A204.1 (cell line): Measurements from ENCODE around the gene HELB.

ENCODE experiments used
- FAIRE-seq: peaks from 2 replicates; lab custom pipeline; 2012; peaks lifted over from hg19 to GRCh38; lab: Jason Lieb, UNC

Gene HELB

DNA sequence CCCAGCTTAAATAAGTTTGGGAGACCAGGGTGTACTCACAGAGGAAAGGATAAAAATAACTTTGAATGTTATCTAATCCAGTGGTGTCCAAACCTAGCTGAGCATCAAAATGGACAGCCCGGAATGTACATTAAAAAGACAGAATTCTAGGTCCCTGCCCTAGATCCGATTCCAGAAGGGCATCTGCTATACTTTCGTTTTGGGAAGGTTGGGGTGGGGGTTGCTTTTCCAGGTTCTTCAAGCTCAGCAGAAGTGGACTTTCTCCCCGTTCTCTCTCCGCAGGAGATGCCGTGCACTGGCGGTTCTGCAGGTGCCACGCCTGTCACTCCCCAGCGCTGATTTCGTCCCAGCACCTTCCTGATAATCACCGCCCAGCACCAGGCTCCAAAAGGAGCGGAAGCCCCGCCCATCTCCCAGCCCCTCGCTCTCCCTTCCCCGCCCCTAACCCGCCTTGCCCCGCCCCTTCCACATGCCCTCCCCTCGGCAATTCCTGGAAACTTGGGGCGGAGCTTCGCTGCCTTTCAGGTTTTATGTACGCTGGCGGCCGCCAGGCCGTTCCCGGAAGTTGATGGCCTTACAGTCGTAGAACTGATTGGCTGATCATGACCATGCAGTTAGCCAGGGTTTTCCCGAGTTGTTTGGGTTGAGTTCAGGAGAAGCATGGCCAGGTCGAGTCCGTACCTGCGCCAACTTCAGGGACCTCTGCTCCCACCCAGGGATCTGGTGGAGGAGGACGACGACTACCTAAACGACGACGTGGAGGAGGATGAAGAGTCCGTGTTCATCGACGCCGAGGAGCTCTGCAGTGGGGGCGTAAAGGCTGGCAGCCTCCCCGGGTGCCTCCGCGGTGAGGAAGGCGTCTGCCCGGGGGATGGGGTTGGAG is at the start of gene HELB:
Gene HELB (plus strand): TSS at position 550 of the 883 bp plus-strand sequence. CDS start 111 bp downstream, at position 661.
- peak; percentile 98 for FAIRE-seq

DNA sequence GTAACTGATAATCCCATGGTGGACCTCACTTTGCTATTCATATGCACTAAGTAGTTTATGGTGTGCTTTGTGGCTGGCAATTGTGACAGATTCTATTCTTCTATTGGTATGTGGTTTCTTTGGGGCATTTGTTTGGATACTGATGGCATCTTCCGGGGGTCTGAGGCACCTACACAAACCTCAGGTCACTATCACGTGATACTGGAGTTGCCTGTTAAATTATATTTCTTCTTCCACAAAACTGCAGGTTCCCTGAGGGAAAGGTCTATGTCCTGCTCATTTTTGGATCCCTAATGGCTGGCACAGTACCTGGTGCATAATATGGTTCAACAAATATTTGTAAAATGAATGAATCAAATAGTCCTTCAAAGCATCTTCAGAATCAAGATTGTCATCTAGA is 49.5 kb upstream of the HELB start:
- no peak for FAIRE-seq

DNA sequence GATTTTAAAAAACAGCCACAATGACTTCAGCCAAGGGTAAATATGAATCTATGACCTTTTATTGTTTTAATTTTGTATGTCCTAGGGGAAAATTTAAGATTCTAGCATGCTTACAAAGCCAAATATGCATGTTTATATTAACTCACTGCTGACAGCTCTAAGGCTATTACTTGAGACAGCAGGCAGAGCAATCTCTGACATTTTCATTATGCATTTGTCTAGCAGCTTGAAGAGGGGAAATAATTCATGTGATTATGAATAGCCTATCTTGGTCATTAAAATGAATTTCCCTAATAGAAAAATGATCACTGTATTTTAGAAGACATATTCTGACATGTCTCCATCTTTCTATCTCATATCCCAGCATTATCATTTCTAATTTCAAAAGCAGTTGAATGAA is 46.6 kb upstream of the HELB start:
- FAIRE-seq: no peak

DNA sequence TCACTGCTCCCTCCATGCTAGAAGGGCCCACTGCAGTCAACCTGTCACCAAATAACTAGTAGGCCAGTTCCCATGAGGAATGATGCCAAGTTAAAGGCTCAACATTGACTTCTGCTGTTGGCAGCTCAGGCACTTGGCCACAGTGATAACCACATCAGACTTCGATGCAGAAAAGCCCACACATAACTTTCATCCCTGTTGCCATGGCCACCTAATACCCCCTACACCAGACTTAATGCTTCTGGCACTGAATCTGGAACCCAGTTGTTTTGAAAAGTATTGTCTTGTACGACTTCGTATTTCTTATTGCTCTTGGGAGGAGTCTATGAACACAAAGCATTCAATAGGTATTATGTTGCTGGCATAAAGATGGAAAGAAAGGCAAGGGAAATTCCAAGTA is 44.3 kb upstream of the HELB start:
- FAIRE-seq: no peak

DNA sequence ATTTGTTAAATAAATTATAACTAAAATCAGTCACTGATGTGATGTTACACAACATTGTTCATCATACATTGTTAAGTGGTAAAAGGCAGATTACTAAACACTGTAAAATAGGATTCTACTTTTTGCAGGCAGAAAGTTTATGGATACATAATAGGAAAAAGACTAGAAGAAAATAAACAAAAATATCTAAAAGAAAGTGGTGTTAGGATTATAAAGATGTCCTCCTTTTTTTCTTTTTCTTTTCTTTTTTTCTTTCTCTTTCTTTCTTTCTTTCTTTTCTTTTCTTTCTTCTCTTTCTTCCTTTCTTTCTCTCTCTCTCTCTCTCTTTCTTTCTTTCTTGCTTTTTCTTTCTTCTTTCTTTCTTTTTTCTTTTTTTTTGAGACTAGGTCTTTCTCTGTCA is 39.6 kb upstream of the HELB start:
- no peak for FAIRE-seq

DNA sequence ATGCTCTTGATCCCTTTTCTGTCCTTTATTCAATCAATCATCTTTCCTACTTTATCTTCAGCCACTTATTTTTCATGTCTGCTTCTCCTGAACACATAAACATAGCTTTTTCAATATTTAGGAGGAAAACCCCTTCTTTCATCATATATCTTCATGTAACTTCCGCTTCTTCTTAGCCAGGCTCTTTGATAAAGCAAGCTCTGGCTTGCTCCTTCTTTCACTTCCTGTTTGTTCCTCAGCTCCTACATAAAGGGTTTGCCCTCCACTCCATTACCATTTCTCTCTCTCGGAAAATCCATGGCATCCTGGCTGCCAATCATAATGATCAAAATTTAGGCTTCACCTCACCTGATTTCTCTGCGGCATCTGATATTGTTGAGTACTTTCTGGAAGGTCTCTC is 33.7 kb upstream of the HELB start:
- no peak for FAIRE-seq

DNA sequence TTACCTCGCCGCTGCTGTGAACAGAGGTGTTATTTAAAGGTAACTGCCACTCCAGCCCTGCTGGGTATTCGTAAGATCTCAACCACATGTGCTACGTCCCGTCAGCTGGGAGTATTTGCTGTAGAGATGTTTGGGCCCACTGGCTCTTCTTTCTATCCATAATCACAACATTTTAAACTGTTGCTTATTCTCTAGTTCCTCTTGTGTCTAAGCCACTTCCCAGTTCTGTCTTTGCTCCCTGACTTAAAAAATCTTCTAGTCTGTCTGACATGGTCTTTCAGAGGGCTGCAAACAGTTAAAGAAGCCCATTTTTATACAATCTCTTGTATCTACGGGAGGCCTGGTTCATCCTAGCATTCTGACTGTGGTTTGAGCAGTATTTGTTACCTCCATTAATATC is 33.2 kb upstream of the HELB start:
- FAIRE-seq: no peak

DNA sequence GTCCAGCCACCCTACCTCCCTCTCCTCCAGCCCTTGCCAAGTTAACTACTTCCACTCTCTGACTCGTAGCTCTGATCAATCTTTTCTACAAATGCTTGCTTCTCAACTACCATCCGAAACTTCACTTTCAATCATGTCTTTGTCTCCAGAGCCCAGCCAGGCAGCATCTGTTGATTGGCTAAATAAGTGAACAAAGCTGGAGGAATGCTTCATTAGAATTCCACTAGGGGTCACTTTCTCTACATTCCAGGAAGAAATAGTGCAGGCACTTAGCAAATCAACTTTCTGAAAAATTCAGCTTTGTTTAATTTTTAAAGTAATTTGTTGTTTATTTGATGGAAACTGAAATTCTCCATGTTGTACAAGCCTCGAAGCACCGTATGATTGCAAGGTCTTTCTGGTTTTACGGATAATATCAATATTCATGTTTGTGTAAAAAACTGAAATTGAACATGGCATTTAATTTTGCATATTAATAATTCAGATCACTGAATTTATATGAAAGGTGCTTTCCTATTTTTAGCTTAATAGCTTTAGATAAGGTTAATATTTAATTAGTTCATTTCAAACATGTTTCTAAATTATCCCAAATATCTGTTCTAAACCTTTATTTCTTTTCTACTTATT is 32.4 kb upstream of the HELB start:
- peak; percentile 78 for FAIRE-seq

DNA sequence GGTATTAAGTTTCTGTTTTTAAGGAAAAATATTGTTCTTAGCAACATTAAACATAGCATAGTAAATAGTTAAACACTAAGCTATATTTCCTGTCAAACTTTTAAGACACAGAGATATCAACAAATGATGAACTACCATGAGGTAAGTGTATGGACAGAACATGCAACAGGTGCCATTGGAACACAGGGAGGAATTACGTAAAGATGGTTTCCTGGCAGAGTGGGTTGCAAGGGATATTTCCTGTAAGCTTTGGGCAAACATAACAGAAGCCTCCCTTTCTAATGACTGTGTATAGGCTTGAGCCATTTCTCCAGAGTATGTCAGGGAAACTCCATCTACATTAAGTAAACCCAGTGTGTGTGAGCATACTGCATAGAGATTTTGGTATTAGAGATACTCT is 31.7 kb upstream of the HELB start:
- FAIRE-seq: no peak

DNA sequence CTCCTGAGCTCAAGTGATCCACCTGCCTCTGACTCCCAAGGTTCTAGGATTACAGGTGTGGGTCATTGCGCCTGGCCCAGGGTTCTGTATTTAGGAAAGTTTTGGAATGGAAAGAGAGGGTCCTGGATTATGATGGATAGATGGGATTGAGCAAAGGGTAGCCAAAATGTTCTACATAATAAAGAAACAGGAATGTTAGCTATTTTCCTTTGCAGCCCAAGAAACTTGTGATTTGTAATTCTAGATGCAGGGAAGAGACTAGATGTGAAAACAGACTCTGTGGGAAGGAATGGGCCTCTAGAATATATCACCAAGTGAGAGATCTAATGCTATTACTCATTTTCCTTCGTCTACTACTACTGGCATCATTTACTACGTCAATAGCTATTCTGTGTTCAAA is 29.6 kb upstream of the HELB start:
- FAIRE-seq: no peak

DNA sequence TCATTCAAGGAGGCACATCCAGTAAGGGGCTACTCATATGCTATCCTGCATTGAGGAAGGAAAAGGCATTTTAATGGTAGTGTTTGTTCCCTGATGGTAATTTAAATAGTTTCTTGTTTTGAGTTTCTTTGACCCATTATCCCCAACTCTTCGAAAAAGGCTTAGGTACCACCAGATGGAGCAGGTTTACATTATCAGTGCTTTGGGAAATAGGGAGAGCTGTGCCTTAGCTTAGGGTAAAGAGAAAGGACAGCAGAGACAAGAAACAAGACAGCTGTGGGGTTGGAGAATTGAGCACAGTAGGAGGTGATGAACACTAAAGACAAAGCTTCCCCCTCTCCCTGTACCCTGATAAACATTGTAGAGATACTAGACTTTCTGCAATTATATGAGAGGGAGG is 29.1 kb upstream of the HELB start:
- FAIRE-seq: no peak

DNA sequence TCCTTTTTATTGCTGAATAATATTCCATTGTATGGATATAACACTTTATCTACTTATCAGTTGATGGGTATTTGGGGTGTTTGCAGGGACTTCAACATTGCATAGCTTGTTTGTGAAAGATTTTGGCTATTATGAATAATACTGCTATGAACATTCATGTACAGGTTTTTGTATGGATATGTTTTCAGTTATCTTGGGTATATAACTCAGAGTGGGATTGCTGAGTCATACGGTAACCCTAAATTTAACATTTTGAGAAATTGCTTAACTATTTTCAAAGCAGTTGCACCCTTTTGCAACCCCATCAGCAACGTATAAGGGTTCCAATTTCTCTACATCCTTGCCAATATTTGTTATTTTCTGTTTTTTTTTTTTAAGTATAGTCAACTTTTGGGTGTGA is 27.3 kb upstream of the HELB start:
- no peak for FAIRE-seq

DNA sequence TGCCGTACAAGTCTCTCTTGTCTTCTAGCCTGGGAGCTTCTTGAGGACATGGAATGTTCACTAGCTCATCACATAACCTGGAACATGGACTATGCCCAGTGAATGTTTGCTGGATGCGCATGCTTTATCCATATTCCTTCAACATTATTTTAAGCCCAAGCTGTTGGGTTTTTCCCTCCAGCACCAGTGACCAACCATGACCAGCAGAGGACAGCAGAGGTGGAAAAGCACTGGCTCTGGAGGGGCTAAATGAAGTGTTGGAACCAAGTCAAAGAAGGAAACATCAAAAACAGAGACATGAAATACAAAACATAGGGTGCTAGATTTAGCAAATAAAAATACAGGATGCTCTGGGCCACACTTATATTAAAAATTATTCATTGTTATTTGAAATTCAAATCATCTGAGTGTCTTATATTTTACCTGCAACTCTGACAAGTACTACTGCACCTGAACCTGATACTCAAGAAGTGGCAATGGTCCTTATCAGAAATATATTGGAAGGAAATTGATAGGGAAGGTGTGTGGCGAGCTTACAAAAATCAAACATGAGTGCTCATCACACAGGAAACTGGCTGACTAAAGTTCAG is 23.1 kb upstream of the HELB start:
- no peak for FAIRE-seq

DNA sequence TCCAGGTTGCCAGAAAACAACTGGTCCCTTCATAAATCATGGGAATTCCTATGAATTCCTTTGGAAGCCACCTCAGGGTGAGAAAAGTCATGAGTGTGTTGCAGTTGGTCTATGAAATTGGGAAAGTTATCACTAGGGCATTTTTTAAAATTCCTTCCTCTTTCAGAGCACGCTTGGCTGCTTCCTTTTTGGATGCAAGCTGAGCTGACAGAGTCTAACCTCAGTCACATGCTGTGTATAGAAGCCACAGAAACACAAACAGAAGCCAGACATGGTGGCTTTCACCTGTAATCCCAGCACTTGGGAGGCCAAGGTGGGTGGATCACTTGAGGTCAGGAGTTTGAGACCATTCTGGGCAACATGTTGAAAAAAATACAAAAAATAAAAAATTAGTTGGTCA is 21.7 kb upstream of the HELB start:
- no peak for FAIRE-seq

DNA sequence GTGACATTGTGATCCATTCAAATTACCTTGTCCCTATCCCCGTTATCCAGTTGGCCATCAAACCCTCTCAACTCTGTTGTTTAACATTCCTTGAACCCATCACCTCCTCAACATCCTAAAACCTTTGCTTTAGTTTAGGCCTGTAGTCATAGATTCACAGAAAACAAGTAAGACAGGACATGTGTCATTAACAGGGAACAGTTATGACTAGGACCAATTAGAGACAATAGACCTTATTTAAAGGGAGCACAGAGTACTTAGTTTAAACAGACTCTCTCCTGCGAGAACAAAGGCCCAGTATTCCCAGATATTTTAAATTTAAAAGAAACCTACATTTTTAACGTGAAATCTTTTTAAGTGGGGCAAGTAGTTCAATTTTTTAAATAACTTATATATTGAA is 20.0 kb upstream of the HELB start:
- FAIRE-seq: no peak

DNA sequence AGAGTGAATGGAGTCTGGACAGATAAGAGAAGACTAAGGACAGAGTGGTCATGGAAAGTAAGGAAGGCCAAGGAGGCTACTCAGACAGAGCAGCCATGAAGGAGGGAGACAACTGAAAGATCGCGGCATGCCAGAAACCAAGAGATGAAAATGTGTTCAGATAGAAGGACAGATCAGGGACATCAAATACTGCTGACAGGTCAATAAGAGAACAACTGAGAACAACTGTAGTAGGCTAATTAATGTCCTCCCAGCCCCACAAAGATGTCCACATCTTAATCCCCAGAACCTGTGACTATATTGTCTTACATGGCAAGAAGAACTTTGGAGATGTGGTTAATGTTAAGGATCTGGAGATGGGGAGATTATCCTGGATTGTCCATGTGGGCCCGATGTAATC is 15.0 kb upstream of the HELB start:
- FAIRE-seq: no peak

DNA sequence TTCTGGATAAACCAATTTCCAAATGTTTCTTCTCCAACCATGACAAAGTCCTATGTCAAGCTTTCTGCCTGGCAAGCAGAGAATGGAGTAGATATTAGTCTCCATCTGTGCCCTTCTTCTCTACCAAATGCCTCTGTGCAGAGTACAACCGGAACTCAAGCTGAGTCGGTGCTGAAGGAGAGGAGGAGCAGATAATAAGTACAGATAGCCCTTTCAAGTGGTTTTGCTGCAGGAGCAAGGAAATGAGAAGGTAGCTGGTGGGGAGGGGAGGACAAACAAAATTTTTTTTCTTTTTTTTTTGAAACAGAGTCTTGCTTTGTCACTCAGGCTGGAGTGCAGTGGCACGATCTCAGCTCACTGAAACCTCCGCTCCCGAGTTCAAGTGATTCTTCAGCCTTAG is 14.2 kb upstream of the HELB start:
- FAIRE-seq: no peak

DNA sequence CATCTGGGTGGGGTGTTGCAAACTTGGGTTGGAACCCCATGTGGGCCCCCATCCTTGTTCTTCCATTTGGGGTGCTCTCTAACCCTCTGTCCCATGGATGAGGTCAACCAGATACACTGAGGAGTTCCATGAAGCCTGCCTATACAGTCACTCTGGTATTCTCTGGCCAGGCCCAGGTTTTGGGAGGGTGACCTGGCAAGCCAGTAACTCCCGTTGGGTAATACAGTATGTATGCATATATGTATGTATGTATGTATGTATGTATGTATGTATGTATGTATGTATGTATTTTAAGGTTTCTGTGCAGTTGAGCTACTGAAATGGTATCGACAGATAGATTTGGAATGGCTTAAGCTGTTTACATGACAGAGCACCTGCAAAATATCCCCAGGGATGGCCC is 12.8 kb upstream of the HELB start:
- FAIRE-seq: no peak

DNA sequence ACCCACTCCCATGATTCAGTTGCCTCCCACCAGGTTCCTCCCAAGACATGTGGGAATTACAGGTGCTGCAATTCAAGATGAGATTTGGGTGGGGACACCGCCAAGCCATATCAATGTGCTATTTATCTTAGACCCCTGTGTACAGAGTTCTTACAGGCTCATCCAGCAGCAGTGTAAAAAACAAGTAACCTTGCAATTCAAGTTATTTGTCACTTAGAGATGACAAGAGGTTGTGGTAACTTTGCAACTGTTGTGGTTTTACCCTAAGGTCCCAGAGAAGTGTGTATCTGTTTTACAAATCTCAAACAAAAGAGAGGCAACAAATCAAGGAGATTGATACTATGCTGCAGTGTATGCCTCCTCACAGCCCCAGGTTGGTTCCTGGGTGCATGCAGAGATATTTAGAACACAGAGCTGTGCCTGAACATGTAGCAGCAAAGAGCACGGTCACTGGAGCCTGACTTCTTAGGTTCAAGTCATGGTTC is 11.5 kb upstream of the HELB start:
- FAIRE-seq: no peak

DNA sequence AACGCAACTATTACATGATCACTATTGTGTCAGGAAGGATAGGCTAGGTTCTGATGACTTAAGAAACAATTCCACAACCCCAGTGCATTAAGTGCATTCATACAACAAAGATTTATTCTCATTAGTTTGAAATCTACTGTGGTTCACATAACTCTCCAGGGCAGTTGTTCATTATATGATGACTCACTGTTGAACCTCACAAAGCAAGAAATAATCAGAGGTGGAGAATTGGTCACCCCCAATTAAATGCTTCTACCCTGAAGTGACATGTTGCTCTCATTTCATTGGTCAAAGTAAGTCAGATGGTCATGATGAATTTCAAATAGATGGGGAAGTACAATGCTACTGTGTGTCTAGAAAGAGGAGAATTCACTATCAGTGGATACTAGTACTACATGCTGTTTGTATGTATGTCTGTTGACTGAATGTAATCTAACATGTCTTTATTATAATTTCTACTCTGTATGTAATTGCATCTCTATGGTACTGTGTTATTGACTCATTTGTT is 6.1 kb upstream of the HELB start:
- no peak for FAIRE-seq

DNA sequence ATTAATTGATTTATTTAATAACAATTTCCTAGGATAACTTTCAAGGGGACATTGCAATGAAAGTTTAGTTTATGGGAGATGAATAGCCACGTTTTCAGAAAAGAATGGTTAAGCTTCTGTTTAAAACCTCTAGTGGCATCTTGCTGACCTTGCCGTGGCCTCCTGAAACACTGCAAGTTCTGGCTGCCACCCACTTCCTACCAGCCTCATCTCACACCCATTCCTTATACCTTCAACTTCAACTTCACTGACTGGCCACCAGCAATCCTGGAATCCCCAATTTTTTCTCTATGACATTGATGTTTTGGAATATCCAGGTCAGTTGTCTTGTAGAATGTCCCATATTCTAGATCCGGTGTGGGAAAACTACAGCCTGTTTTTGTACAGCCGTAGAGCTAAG is 5.2 kb upstream of the HELB start:
- no peak for FAIRE-seq

DNA sequence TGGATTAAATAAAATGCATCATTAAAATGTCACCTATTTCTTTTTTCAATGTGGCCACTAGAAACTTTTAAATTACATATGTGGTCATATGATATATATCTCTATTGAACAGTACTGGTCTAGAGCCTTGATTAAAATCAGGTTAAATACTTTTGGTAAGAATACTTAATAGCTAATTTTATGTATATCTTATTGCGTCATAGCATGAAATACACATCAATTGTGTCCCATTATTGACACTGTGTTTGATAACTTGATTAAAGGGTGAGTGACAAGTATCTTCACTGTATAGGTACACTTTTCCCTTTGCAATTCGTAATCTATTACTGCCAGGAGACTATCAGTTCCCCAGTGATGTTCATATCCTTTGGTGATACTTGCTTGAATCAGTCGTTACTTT is 4.4 kb upstream of the HELB start:
- no peak for FAIRE-seq

DNA sequence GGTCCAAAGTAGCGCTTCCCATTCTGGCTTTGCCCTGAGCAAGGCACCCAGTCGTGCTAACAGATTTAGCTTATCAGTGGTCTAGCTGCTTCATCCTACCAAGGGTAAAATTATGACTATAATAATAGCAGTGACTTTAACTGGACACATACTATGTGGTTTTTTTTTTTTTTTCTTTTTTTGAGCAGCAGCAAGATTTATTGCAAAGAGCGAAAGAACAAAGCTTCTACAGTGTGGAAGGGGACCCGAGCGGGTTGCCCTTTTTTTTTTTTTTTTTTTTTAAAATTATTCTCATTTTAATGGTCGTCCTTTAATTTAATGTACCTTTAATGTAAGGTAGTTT is 505 bp downstream of the HELB start:
- no peak for FAIRE-seq
